K562 (cell line): ENCODE data around the gene UBE2I. TPM values are rescaled to one million over a fixed set of nuclear protein-coding genes. Genes with fewer than 3 reads are reported as not detected.
A peak's percentile ranks its signal among the peaks of the same experiment; 100 is the strongest.

Source experiments
- ATF1 ChIP-seq, 2 experiments: fragments of 450-650 bp in 1 of 2; IDR thresholded peaks; 2 replicates each; pipeline ENCODE4 v1.6.1; 2016; ENCODE audit warnings: missing compliant biosample characterization in 1 of 2, missing genetic modification characterization in 1 of 2
- CBX1 ChIP-seq: sonication (generic); IDR thresholded peaks from 2 replicates; pipeline ENCODE4 v1.6.1; 2016; ENCODE audit warnings: antibody characterized with exemption, low read depth, mild to moderate bottlenecking
- CREM ChIP-seq: IDR thresholded peaks from 2 replicates; pipeline ENCODE4 v1.6.1; 2014; ENCODE audit warnings: antibody characterized with exemption, low read depth
- FIP1L1 ChIP-seq: fragments of 200-400 bp; formaldehyde crosslinking; IDR thresholded peaks from 2 replicates; pipeline ENCODE4 v1.6.1; 2018; ENCODE audit warnings: mild to moderate bottlenecking, low read depth, low read length; ENCODE audit not compliant: poor library complexity, severe bottlenecking
- FOXK2 ChIP-seq, 2 experiments: fragments of 450-650 bp; IDR thresholded peaks in 1 of 2; conservative IDR thresholded peaks in 1 of 2; 2 replicates each; pipeline ENCODE4 v1.6.1; 2016; ENCODE audit warnings: low read depth in 2 of 2, mild to moderate bottlenecking in 1 of 2
- KLF13 ChIP-seq: fragments of 450-650 bp; IDR thresholded peaks from 2 replicates; pipeline ENCODE4 v1.6.1; 2016; ENCODE audit warnings: missing genetic modification characterization, low read depth, mild to moderate bottlenecking, missing compliant biosample characterization, moderate library complexity, borderline replicate concordance
- POLR2G ChIP-seq: fragments of 200-400 bp; formaldehyde crosslinking; IDR thresholded peaks from 2 replicates; pipeline ENCODE4 v1.6.1; 2017; ENCODE audit warnings: low read depth, mild to moderate bottlenecking, antibody characterized with exemption, low read length, moderate library complexity
- RB1 ChIP-seq: fragments of 450-650 bp; IDR thresholded peaks from 2 replicates; pipeline ENCODE4 v1.6.1; 2017; ENCODE audit warnings: low read depth, mild to moderate bottlenecking
- RBM14 ChIP-seq: fragments of 200-400 bp; formaldehyde crosslinking; IDR thresholded peaks from 2 replicates; pipeline ENCODE4 v1.6.1; 2018; ENCODE audit warnings: low read depth, mild to moderate bottlenecking, low read length, moderate library complexity, borderline replicate concordance; ENCODE audit not compliant: insufficient read depth
- SAFB ChIP-seq: fragments of 200-400 bp; formaldehyde crosslinking; IDR thresholded peaks from 2 replicates; pipeline ENCODE4 v1.6.1; 2017; ENCODE audit warnings: low read depth, low read length, borderline replicate concordance
- SMAD4 ChIP-seq: fragments of 250-450 bp; sonication (Bioruptor Pico); conservative IDR thresholded peaks from 2 replicates; pipeline ENCODE4 v1.8.0; 2021; ENCODE audit warnings: inconsistent platforms, mild to moderate bottlenecking, moderate library complexity
- SMC3 ChIP-seq: conservative IDR thresholded peaks from 2 replicates; pipeline ENCODE4 v1.6.1; 2011; ENCODE audit warnings: low read depth, low read length, improper control_type of control experiment; ENCODE audit not compliant: insufficient read depth
- SP1 ChIP-seq: sonication (generic); formaldehyde crosslinking; IDR thresholded peaks from 2 replicates; pipeline ENCODE4 v1.8.1; 2022; ENCODE audit warnings: mild to moderate bottlenecking, missing genetic modification reagents
- XRCC5 ChIP-seq: fragments of 200-400 bp; formaldehyde crosslinking; IDR thresholded peaks from 2 replicates; pipeline ENCODE4 v1.6.1; 2017; ENCODE audit warnings: low read depth, mild to moderate bottlenecking, low read length
- ZBTB7A ChIP-seq: IDR thresholded peaks from 2 replicates; pipeline ENCODE4 v1.6.1; 2011; ENCODE audit warnings: low read depth, mild to moderate bottlenecking, low read length, moderate library complexity, borderline replicate concordance; ENCODE audit not compliant: control insufficient read depth
- ZFX ChIP-seq: sonication (generic); formaldehyde crosslinking; IDR thresholded peaks from 2 replicates; pipeline ENCODE4 v1.8.0; 2022; ENCODE audit warnings: mild to moderate bottlenecking, missing genetic modification reagents, moderate library complexity
- ZNF143 ChIP-seq: sonication (generic); formaldehyde crosslinking; IDR thresholded peaks from 2 replicates; pipeline ENCODE4 v1.9.0; 2022; ENCODE audit warnings: mild to moderate bottlenecking, missing genetic modification reagents
- polyA plus RNA-seq, 8 experiments: library from polyadenylated mRNA; depleted of rRNA in 4 of 8; stranded (reverse) in 5 of 8; unstranded in 3 of 8; fragments of >200 nt; fragmentation: Nextera tagmentation in 2 of 8; fragmentation: Illumina TruSeq in 1 of 8; extraction: Ambion mirVana in 2 of 8; extraction: Trizol in 1 of 8; gene quantifications; 2 replicates each; pipeline versions ENCODE4 v1.2.1 to v1.2.3, GENCODE V29; 2011 to 2014; ENCODE audit warnings: inconsistent platforms in 1 of 8, missing spikeins in 1 of 8
- total RNA-seq, 7 experiments: library from RNA; depleted of rRNA in 6 of 7; stranded (reverse); fragments of >200 nt in 6 of 7; fragmentation: Illumina TruSeq in 2 of 7; extraction: Trizol in 2 of 7; gene quantifications; 2 replicates each; pipeline versions ENCODE4 v1.2.1 to v1.2.3, GENCODE V29; 2011 to 2021; ENCODE audit warnings: low replicate concordance in 1 of 7
- TF ChIP-seq, protein P1 (sequence below), 2 experiments: fragments of 450-650 bp; IDR thresholded peaks; 2 replicates each; pipeline ENCODE4 v1.6.1; 2016; ENCODE audit warnings: mild to moderate bottlenecking in 2 of 2, borderline replicate concordance in 1 of 2, low read depth in 1 of 2, moderate library complexity in 1 of 2

UBE2I gene
- total and polyA plus RNA-seq, 9 of the 15 experiments (the other 6 are each of a cell fraction or from before 2014, with no cell fraction given), result 36.6 to 254 (median 104) TPM

- TF ChIP-seq, protein P1, sequence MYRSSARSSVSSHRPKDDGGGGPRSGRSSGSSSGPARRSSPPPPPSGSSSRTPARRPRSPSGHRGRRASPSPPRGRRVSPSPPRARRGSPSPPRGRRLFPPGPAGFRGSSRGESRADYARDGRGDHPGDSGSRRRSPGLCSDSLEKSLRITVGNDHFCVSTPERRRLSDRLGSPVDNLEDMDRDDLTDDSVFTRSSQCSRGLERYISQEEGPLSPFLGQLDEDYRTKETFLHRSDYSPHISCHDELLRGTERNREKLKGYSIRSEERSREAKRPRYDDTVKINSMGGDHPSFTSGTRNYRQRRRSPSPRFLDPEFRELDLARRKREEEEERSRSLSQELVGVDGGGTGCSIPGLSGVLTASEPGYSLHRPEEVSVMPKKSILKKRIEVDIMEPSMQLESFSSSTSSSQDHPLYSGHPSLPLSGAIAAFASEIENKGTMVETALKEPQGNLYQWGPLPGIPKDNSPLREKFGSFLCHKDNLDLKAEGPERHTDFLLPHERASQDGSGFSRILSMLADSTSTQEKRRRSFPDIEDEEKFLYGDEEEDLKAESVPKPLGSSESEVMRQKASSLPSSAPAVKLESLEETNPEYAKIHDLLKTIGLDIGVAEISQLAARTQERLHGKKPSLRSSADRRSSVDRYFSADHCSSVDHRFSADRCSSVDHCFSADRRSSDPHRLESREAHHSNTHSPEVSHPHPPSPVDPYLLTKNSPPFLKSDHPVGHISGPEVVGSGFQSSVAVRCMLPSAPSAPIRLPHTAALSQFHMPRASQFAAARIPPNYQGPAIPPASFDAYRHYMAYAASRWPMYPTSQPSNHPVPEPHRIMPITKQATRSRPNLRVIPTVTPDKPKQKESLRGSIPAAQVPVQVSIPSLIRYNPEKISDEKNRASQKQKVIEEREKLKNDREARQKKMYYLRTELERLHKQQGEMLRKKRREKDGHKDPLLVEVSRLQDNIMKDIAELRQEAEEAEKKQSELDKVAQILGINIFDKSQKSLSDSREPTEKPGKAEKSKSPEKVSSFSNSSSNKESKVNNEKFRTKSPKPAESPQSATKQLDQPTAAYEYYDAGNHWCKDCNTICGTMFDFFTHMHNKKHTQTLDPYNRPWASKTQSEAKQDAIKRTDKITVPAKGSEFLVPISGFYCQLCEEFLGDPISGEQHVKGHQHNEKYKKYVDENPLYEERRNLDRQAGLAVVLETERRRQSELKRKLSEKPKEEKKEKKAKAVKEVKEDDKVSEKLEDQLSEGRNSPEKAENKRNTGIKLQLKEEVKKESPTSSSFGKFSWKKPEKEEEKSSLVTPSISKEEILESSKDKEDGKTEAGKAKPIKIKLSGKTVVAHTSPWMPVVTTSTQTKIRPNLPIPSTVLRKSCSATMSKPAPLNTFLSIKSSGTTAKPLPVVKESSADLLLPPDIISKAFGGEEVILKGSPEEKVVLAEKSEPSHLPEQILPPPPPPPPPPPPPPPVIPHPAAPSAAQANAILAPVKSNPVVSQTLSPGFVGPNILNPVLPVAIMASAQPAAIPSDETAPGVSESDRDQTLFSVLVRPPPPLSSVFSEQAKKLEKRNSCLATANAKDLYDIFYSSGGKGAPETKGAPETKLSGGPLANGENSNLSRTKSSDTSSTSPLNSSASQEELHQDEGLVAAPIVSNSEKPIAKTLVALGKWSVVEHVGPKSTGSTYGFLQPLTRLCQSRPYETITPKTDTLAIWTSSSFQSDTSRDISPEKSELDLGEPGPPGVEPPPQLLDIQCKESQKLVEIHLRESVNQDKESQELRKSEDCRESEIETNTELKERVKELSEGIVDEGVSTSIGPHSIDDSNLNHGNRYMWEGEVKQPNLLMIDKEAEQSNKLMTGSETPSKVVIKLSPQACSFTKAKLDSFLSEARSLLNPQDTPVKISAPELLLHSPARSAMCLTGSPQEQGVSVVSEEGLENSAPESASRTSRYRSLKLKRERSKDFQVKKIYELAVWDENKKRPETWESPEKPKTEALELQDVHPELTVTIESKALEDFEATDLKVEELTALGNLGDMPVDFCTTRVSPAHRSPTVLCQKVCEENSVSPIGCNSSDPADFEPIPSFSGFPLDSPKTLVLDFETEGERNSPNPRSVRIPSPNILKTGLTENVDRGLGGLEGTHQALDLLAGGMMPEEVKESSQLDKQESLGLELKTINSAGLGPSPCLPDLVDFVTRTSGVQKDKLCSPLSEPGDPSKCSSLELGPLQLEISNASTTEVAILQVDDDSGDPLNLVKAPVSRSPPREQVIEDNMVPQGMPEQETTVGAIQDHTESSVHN (IDR thresholded peaks at IDR 0.05; ENCODE audit: borderline replicate concordance in 1 of 2, low read depth in 1 of 2), result no peak
- TF ChIP-seq CREM (peak; percentile 42; the same call in 1 of the 2 replicates), RB1 (peak; percentile 86; the same call in 1 of the 2 replicates), ZNF143 (no peak), CBX1 (0 out of 2 replicates have a peak, but pooled peaks have one; percentile 50), ZFX (CRISPR knock-in tag) (peak; percentile 10; the same call in 1 of the 2 replicates), ZBTB7A (peak; percentile 90), POLR2G (peak; percentile 60), SMC3 (peak; percentile 40), XRCC5 (0 out of 2 replicates have a peak, but pooled peaks have one; percentile 33), RBM14 (no peak), KLF13 (peak; percentile 61; the same call in 1 of the 2 replicates), SMAD4 (CRISPR knock-in tag) (0 out of 2 replicates have a peak, but pooled peaks have one; percentile 29), FIP1L1 (peak; percentile 13), SP1 (peak; percentile 64; the same call in 1 of the 2 replicates), ATF1 (CRISPR knock-in tag; IDR thresholded peaks at IDR 0.05) (no peak), ATF1 (tag; IDR thresholded peaks at IDR 0.05) (peak; percentile 40; the same call in 1 of the 2 replicates), FOXK2 (conservative IDR thresholded peaks at IDR 0.05 in 1 of 2, IDR thresholded peaks at IDR 0.05 in 1 of 2; ENCODE audit: low read depth in 2 of 2) (peak; percentile 84 to 89), SAFB (peak; percentile 65; the same call in 1 of the 2 replicates)
Observed at GRCh38 chr16:1300664-1301476, 8.6 kb upstream of the UBE2I start (continued).
